Cardiac muscle cell (in vitro differentiated cells and primary cell): Measurements from ENCODE around the gene COPA. TPM values are rescaled to one million over a fixed set of nuclear protein-coding genes. Genes with fewer than 3 reads are reported as not detected.

Experiments used
- DNase-seq, 2 donors: peaks; one replicate each; pipeline versions ENCODE4 v3.0.0 to v3.0.0-alpha.2; 2010 to 2017; ENCODE audit warnings: low read depth in 1 of 2, low spot score in 1 of 2
- H3K27ac ChIP-seq: fragments of 200-600 bp; sonication (generic); 2 replicates; pipeline ENCODE4 v1.5.1; 2016
- H3K27me3 ChIP-seq: fragments of 200-600 bp; sonication (generic); 2 replicates; pipeline ENCODE4 v1.6.0; 2016; ENCODE audit warnings: control low read depth
- H3K36me3 ChIP-seq: fragments of 200-600 bp; sonication (generic); 2 replicates; pipeline ENCODE4 v1.5.1; 2016; ENCODE audit warnings: control low read depth
- H3K4me1 ChIP-seq: fragments of 200-600 bp; sonication (generic); 2 replicates; pipeline ENCODE4 v1.8.1; 2017; ENCODE audit warnings: low read depth, mild to moderate bottlenecking, mixed run types
- H3K4me3 ChIP-seq: fragments of 200-600 bp; sonication (generic); 2 replicates; pipeline ENCODE4 v1.5.1; 2016; ENCODE audit warnings: mild to moderate bottlenecking
- H3K9me3 ChIP-seq: fragments of 200-600 bp; sonication (generic); 2 replicates; pipeline ENCODE4 v1.5.1; 2017; ENCODE audit warnings: low read depth, mild to moderate bottlenecking, control low read depth
- polyA plus RNA-seq: library from polyadenylated mRNA; unstranded; fragments of >200 nt; fragmentation: Nextera tagmentation; extraction: Ambion mirVana; gene quantifications from 2 replicates; pipeline ENCODE4 v1.2.1, GENCODE V29; 2016
- total RNA-seq: library from RNA; depleted of rRNA; stranded (reverse); fragments of >200 nt; gene quantifications from 2 replicates; pipeline ENCODE4 v1.2.3, GENCODE V29; 2016
- TF ChIP-seq, protein P1 (sequence below): IDR thresholded peaks from 2 replicates; pipeline ENCODE4 v1.5.1; 2012; ENCODE audit warnings: low read depth, mild to moderate bottlenecking, low read length

COPA gene
- total and polyA plus RNA-seq, 2 experiments from 2014 or later, result 129 to 139 TPM

DNA sequence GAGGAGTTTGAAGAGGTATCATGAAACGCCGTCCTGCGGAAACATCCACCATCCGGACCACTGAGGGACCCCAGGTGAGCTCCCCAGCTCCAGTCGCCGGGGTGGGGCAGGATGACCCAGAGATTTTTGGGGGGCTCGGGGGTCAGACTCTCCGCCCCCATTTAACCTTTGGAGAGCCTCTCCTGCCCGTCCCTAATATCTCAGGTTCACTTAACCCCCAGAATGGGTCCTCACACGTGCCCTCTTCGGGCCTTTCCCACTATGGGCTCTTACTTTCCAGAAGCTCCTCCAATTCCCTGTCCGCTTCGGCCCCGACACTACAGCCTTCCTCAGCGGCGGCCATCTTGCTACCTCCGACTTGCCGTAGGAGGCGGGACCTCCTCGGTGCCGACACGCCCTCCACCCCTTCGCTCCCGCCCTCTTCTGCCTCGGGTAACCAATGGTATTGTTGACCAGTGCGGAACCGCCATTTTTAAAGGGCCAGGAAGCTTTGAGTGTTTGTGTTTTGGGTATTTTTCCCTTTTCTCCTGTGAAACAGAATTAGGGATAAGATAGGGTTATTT, 58.2 kb downstream of the COPA start, which contains the start of gene PEX19:
PEX19 (minus strand) TSS at position 352 of the 563 bp plus-strand sequence; CDS start at position 343, 9 bp downstream.
- peak within 1 kb of the TSS; percentile 89 for H3K4me3 ChIP-seq
- no peaks in the 10 kb centered on the region for H3K9me3 ChIP-seq
- DNase-seq, result peak; percentile 94 to 97
- peaks cover 20% of the 10 kb centered on the region for H3K36me3 ChIP-seq
- H3K27me3 ChIP-seq, result no peaks in the 10 kb centered on the region
- H3K4me1 ChIP-seq, result no peaks in the 10 kb centered on the region
- peak within 1 kb of the TSS; percentile 90 for H3K27ac ChIP-seq
- TF ChIP-seq, protein P1, sequence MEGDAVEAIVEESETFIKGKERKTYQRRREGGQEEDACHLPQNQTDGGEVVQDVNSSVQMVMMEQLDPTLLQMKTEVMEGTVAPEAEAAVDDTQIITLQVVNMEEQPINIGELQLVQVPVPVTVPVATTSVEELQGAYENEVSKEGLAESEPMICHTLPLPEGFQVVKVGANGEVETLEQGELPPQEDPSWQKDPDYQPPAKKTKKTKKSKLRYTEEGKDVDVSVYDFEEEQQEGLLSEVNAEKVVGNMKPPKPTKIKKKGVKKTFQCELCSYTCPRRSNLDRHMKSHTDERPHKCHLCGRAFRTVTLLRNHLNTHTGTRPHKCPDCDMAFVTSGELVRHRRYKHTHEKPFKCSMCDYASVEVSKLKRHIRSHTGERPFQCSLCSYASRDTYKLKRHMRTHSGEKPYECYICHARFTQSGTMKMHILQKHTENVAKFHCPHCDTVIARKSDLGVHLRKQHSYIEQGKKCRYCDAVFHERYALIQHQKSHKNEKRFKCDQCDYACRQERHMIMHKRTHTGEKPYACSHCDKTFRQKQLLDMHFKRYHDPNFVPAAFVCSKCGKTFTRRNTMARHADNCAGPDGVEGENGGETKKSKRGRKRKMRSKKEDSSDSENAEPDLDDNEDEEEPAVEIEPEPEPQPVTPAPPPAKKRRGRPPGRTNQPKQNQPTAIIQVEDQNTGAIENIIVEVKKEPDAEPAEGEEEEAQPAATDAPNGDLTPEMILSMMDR, result no peak

DNA sequence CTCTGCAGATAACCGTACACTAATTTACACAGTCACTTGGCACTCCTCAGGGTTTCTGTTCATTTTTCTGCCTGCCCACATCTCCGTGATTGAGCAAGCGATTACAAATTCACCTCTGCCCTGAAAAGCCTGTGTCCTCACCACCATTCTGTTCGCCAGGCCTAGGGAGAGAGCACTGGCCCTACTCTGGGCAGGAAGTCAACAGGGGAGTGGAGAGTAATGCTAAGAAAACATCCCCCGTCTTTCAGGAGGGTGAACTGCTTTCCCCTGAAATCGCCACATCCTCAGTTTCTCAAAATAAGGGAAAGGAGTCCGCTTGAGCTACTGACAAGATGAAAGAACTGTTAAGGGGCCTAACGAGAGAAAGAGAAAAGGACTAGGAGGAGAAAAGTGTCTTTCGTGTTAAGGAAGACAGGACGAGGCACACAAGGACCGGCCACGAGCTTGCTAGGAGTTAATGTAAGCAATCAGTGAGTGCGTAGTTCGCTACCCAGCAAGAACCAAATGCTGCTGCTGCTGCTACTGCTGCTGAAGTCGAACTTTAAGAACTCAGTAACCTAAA, 58.7 kb downstream of the COPA start:
- H3K9me3 ChIP-seq, result no peaks in the 10 kb centered on the region
- DNase-seq, result peak; percentile 62 to 87
- TF ChIP-seq, protein P1, result no peak
- no peaks in the 10 kb centered on the region for H3K27me3 ChIP-seq
- peak overlapping the region; percentile 89 for H3K4me3 ChIP-seq
- peaks cover 23% of the 10 kb centered on the region for H3K36me3 ChIP-seq
- H3K27ac ChIP-seq, result peak overlapping the region; percentile 90
- no peaks in the 10 kb centered on the region for H3K4me1 ChIP-seq

DNA sequence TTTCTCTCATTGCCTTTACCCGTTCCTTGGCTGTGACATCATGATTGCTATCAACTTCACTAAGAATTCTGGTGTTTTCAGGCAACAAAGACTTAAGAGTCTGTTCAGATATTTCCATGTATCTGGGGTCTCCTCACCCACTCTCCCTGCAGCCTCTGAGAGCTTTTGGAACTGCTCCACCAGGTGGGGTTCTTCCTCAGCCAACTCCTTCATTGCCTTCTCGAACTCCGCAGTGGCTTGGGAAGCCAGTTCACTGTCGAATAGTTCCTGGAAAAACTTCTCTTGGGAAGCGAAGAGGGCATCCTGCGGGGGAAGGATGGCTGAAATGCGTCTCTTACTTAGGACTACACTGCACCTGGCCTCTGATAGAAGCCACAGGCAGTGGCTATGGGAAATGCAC, 60.2 kb downstream of the COPA start:
- Histone ChIP-seq H3K36me3 (peaks cover 36% of the 10 kb centered on the region), H3K4me3 (no peak overlapping the region), H3K27me3 (no peaks in the 10 kb centered on the region), H3K27ac (no peak overlapping the region), H3K4me1 (no peaks in the 10 kb centered on the region), H3K9me3 (no peaks in the 10 kb centered on the region)
- TF ChIP-seq, protein P1, result no peak
- DNase-seq, result no peak

DNA sequence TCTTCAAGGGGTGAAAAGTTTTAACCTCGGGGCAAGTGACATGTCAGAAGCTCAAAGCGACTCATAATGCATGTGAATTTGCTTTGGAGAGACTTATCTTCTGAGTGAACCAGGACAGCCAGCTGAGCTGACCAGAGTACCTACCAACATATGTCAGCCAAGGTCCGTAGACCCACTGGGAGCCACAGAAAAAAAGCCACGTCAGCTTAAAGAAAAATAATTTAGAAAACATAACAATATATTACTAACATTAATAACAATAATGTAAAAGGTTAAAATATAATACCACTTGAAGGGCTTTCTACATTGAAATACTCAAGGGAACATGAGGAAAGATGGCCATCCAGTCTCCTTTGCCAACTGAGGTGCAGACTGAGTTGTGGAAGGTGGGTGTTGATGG, 65.1 kb downstream of the COPA start:
- no peaks in the 10 kb centered on the region for H3K9me3 ChIP-seq
- H3K27me3 ChIP-seq, result no peaks in the 10 kb centered on the region
- H3K36me3 ChIP-seq, result peaks cover 39% of the 10 kb centered on the region
- H3K4me1 ChIP-seq, result no peaks in the 10 kb centered on the region
- no peak overlapping the region for H3K27ac ChIP-seq
- TF ChIP-seq, protein P1, result no peak
- no peak overlapping the region for H3K4me3 ChIP-seq
- DNase-seq, result no peak

DNA sequence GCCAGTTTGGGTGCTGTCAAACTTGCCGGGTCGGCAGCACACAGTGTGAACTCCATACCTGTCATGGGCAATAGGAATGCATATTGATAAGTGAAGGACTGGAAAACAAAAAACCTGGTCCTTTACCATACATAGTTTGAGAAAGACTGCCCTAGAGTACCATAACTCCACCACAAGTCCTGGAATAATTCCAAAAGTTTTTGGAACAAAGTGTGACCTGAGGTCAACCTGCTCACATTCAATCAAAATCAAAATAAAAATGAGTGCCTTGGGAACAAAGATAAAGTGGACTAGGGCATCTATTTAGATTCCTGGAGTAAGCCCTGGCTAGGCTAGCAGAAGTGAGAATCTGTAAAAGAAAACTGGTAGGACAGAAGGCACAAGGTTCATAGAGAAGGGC, 65.7 kb downstream of the COPA start:
- no peak overlapping the region for H3K4me3 ChIP-seq
- H3K9me3 ChIP-seq, result no peaks in the 10 kb centered on the region
- no peak for DNase-seq
- no peak overlapping the region for H3K27ac ChIP-seq
- no peaks in the 10 kb centered on the region for H3K4me1 ChIP-seq
- H3K36me3 ChIP-seq, result peaks cover 37% of the 10 kb centered on the region
- H3K27me3 ChIP-seq, result no peaks in the 10 kb centered on the region
- TF ChIP-seq, protein P1, result no peak
